ENCODE data around the gene IFNA1.

IFNA1 gene

GRCh38 chr9:21404146-21404545, 36.1 kb upstream of the IFNA1 start:
- TF ChIP-seq CTCF (IDR thresholded peaks at IDR 0.05; ENCODE audit: borderline replicate concordance, insufficient read depth, low read depth, low read length) = no peak
- no peak overlapping the region for H3K4me3 ChIP-seq (ENCODE audit: low read depth, low read length)

- H3K4me3 ChIP-seq (ENCODE audit: low read depth, low read length) = no peak within 1 kb of the TSS
- TF ChIP-seq CTCF (IDR thresholded peaks at IDR 0.05; ENCODE audit: borderline replicate concordance, insufficient read depth, low read depth, low read length) = no peak
Measured at GRCh38 chr9:21408817-21409216, 31.4 kb upstream of the IFNA1 start, which contains the start of gene IFNA8. Gene IFNA8, plus strand, starts transcription at chr9:21409117. Its CDS starts 60 bp downstream, at chr9:21409177.

- no peak overlapping the region for H3K4me3 ChIP-seq (ENCODE audit: low read depth, low read length)
- no peak for TF ChIP-seq CTCF (IDR thresholded peaks at IDR 0.05; ENCODE audit: borderline replicate concordance, insufficient read depth, low read depth, low read length)
Measured at GRCh38 chr9:21412107-21412506, 28.1 kb upstream of the IFNA1 start.

GRCh38 chr9:21413151-21413550, 27.1 kb upstream of the IFNA1 start:
- H3K4me3 ChIP-seq (ENCODE audit: low read depth, low read length) = no peak overlapping the region
- no peak for TF ChIP-seq CTCF (IDR thresholded peaks at IDR 0.05; ENCODE audit: borderline replicate concordance, insufficient read depth, low read depth, low read length)

- H3K4me3 ChIP-seq (ENCODE audit: low read depth, low read length) = no peak overlapping the region
- peak; percentile 67 for TF ChIP-seq CTCF (IDR thresholded peaks at IDR 0.05; ENCODE audit: borderline replicate concordance, insufficient read depth, low read depth, low read length)
Measured at GRCh38 chr9:21413624-21414023, 26.6 kb upstream of the IFNA1 start.

- H3K4me3 ChIP-seq (ENCODE audit: low read depth, low read length) = no peak overlapping the region
- no peak for TF ChIP-seq CTCF (IDR thresholded peaks at IDR 0.05; ENCODE audit: borderline replicate concordance, insufficient read depth, low read depth, low read length)
Measured at GRCh38 chr9:21414220-21414940, 25.9 kb upstream of the IFNA1 start.

Data from GM12875 (cell line).